Activated CD8-positive, alpha-beta memory T cell treated with anti-CD3 and anti-CD28 coated beads, Interleukin-2, amount 10 ng/mL, durations not matched to agents 7 days and 5 days (primary cell): Measurements from ENCODE around the gene TANC1. TPM values are rescaled to one million over a fixed set of nuclear protein-coding genes. Genes with fewer than 3 reads are reported as not detected.
"Not testable (repeated sequence)": the region's sequence is repeated elsewhere in the genome, so short reads cannot be mapped to it uniquely, and the experiment has no call there.

Experiments used
- ATAC-seq: fragments of 150-1000 bp; cut with Tn5 transposase; one replicate; pipeline ENCODE4 v1.10.0; 2021; ENCODE audit warnings: moderate library complexity
- CTCF ChIA-PET: fragments of 350-600 bp; sonication (Branson Sonifier 250); formaldehyde crosslinking; loops from one replicate; lab custom pipeline; 2021; ENCODE audit warnings: antibody characterized with exemption; lab: Charles Lee
- DNase-seq: peaks from one replicate; pipeline ENCODE4 v3.0.0-alpha.2; 2020
- H3K27ac Mint-ChIP-seq: one replicate; pipeline ENCODE4 v1.8.0; 2021; ENCODE audit warnings: mild to moderate bottlenecking, mixed read lengths
- H3K27me3 Mint-ChIP-seq: one replicate; pipeline ENCODE4 v1.8.0; 2021; ENCODE audit warnings: mixed read lengths
- H3K36me3 Mint-ChIP-seq: one replicate; pipeline ENCODE4 v1.8.0; 2021; ENCODE audit warnings: mild to moderate bottlenecking, mixed read lengths
- H3K4me1 Mint-ChIP-seq: one replicate; pipeline ENCODE4 v1.8.0; 2021; ENCODE audit warnings: mixed read lengths
- H3K4me3 Mint-ChIP-seq: one replicate; pipeline ENCODE4 v1.8.0; 2021; ENCODE audit warnings: mild to moderate bottlenecking, moderate library complexity, mixed read lengths
- H3K9me3 Mint-ChIP-seq: one replicate; pipeline ENCODE4 v1.8.0; 2022; ENCODE audit warnings: low read depth, mixed read lengths
- total RNA-seq, 2 experiments: library from RNA; stranded (reverse); gene quantifications; one replicate each; pipeline ENCODE4 v1.2.3, GENCODE V29; 2021

TANC1 gene
- total RNA-seq, 2 experiments from 2014 or later: 0.16 to 0.20 TPM

DNA sequence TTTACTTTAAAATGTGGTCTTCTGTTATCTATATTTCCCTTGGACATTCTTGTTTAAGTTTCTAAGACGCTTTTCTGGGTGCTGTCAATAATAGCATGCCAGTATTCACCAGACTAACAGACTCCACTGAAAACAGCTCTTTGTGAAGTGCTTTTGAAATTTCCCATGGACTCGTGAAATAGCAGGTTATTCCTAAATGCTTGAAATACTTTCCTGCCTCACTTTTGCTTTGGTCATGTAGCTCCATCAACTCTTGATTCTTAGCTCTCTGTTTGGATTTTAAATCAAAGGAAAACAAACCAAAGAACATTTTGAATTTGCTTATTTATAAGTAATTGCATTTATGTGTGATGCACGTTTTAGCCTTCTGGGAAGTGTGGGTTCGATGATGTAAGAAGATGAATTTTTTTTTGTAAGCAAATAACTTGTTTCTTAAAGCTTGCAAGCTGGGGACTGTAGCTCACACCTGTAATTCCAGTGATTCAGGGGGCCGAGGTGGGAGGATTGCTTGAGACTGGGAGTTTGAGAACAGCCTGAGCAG, 170.3 kb downstream of the TANC1 start:
- no peak overlapping the region for H3K4me3 Mint-ChIP-seq
- ATAC-seq (no peak), DNase-seq (no peak)
- no peaks in the 10 kb centered on the region for H3K36me3 Mint-ChIP-seq
- H3K4me1 Mint-ChIP-seq: no peaks in the 10 kb centered on the region
- CTCF ChIA-PET: interaction anchor here (1.2 to 1.8 kb wide), 3 partner anchors 12 to 20 kb away, joined by 3 to 4 read pairs (median 3); no protein-coding TSS in a partner anchor
- peaks cover 13% of the 10 kb centered on the region for H3K27me3 Mint-ChIP-seq
- H3K27ac Mint-ChIP-seq: no peak overlapping the region
- H3K9me3 Mint-ChIP-seq: no peaks in the 10 kb centered on the region

DNA sequence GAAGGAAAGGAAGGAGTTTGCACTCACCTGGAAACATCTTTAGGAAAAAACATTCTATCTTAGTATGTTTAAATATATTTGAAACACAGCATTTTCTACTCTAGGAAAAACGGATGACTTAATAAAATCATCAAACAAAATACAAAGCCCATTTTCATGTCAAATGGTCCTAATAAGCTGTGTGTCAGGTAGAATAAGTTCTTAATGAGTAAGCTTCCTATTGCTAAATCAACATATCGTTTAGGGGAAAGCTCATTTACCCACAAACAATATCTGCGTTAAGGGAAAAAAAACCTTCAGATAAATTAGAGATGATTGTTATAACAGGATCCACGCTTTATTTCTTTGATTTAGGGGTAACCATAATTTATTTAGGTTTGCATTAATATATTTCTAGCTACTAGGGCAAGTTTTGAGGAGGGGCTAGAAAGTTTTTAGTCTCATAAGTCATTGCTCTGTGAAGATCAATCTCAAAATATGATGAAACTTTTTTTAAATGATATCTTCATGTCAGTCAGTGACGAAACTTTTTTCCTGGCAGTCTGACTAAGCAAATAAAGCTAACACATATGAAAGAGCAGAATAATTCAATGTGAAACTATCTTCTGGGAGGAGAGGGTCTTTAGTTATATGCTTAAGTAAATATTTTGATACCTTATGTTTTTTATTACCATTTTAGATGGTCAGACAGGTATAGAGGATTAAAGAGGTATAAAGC, 170.9 kb downstream of the TANC1 start:
- Mint-ChIP-seq H3K27me3 (peaks cover 17% of the 10 kb centered on the region), H3K9me3 (no peaks in the 10 kb centered on the region), H3K4me1 (no peaks in the 10 kb centered on the region), H3K36me3 (no peaks in the 10 kb centered on the region), H3K27ac (no peak overlapping the region), H3K4me3 (no peak overlapping the region)
- CTCF ChIA-PET: interaction anchor here (1.2 to 1.8 kb wide), 3 partner anchors 11 to 21 kb away, joined by 3 to 4 read pairs (median 3); no protein-coding TSS in a partner anchor
- ATAC-seq: no peak
- no peak for DNase-seq

- Mint-ChIP-seq H3K36me3 (no peaks in the 10 kb centered on the region), H3K4me3 (no peak overlapping the region), H3K27ac (no peak overlapping the region), H3K9me3 (no peaks in the 10 kb centered on the region), H3K4me1 (peaks cover 5% of the 10 kb centered on the region), H3K27me3 (peaks cover 17% of the 10 kb centered on the region)
- ATAC-seq (no peak), DNase-seq (no peak)
- CTCF ChIA-PET: interaction anchor here (0.5 to 1.8 kb wide), 5 partner anchors 11 to 45 kb away, joined by 3 to 5 read pairs (median 3); no protein-coding TSS in a partner anchor
These were observed 171.8 kb downstream of the TANC1 start for GRCh38 chr2:159140070-159140769.

DNA sequence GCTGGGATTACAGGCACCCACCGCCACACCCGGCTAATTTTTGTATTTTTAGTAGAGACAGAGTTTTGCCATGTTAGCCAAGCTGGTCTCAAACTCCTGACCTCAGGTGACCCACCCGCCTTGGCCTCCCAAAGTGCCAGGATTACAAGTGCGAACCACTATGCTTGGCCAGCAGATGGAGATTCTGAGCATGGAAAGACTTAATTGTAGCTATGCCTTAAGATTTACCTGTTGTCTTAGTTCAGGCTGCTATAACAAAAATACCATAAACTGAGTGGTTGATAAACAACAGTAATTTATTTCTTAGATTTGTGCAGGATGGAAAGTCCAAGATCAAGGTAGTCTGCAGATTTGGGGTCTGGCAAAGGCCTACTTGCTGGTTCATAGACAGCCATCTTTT, 172.4 kb downstream of the TANC1 start:
- CTCF ChIA-PET: interaction anchor here (0.5 to 1.8 kb wide), 5 partner anchors 11 to 44 kb away, joined by 3 to 5 read pairs (median 3); no protein-coding TSS in a partner anchor
- H3K27ac Mint-ChIP-seq, H3K4me3 Mint-ChIP-seq, DNase-seq, H3K36me3 Mint-ChIP-seq, H3K4me1 Mint-ChIP-seq, H3K9me3 Mint-ChIP-seq, ATAC-seq: not testable (repeated sequence)
- peaks cover 17% of the 10 kb centered on the region for H3K27me3 Mint-ChIP-seq

DNA sequence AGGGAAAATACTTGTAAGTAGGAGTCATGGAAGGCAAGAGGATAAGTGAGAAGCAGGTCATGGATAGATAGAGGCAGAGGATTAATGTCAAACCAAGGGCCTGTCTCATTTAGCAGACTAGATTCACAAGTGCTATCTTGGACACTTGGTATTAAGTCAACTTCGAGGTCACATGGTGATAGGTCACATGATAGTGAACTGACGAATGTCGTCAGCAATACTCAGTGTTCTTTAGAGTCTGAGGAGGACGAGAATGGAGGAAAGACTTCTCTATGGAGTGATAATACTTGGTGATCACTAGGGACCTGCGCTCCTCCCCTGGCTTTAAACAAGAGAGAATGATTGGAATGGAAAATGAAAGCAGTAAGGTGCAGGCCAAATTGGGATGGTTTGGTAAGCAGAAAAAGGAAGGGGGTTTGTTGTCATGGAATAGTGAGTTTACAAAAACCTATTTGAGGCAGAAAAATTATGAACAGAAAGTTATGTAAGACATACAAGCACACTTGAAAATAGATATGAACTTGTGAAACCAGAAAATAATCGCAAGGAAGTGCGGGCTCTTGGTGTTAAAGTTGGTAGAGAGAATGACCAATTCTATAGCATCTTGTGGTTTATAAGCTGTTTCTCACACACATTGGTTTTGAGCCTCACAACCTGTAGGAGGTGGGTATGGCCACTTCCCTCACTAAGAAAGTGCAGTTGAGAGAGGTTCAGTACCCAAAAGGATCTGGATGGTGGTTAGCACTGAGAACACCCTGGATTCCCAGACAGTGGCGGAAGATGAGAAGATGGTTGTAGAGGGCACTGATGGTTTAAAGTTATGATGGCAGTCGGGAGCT, 176.6 kb downstream of the TANC1 start:
- H3K9me3 Mint-ChIP-seq: no peaks in the 10 kb centered on the region
- peaks cover 29% of the 10 kb centered on the region for H3K27me3 Mint-ChIP-seq
- ATAC-seq (no peak), DNase-seq (no peak)
- no peak overlapping the region for H3K4me3 Mint-ChIP-seq
- CTCF ChIA-PET: no interaction called here
- no peak overlapping the region for H3K27ac Mint-ChIP-seq
- peaks cover 9% of the 10 kb centered on the region for H3K4me1 Mint-ChIP-seq
- H3K36me3 Mint-ChIP-seq: no peaks in the 10 kb centered on the region

GRCh38 chr2:159145745-159146354, 177.4 kb downstream of the TANC1 start:
- Mint-ChIP-seq H3K4me1 (peaks cover 9% of the 10 kb centered on the region), H3K36me3 (no peaks in the 10 kb centered on the region), H3K4me3 (no peak overlapping the region), H3K27ac (no peak overlapping the region), H3K27me3 (peaks cover 29% of the 10 kb centered on the region), H3K9me3 (no peaks in the 10 kb centered on the region)
- CTCF ChIA-PET: no interaction called here
- ATAC-seq (no peak), DNase-seq (no peak)

DNA sequence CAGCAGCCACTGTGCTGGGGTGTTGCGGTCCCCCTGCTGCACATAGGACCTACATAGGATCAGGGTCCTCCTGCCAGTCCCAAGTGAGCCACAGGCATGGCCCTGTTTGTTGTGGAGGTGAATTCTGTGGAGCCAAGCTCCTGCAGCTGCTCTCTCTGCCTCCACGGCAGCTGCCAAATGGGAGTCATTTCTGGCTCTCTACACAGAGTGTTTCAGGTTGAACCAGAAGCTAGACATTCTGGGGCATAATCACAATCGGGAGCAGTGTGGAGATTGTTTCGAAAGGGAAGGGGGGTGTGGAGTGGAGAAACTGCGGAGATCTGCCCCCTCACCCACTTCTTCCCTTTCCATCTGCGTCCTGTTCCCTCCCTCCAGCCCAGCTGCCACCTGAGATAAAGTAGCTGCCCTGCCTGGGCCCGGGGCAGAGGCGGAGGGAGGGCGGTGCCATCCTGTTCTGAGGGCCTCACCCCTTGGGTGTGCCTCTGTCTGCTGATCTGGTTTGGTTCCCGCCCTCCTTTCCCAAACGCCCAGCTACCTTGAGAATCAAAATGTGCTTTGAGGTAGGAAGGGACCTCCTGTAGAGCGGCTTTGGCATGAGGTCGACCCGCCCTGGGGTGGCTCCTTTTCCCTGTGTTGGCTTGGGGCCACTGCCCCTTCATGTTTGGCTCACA, 178.7 kb downstream of the TANC1 start:
- peaks cover 27% of the 10 kb centered on the region for H3K27me3 Mint-ChIP-seq
- no peaks in the 10 kb centered on the region for H3K36me3 Mint-ChIP-seq
- peaks cover 9% of the 10 kb centered on the region for H3K4me1 Mint-ChIP-seq
- CTCF ChIA-PET: interaction anchor here (1.0 to 1.5 kb wide), 2 partner anchors 45 to 564 kb away, joined by 3 read pairs; no protein-coding TSS in a partner anchor
- no peak for DNase-seq
- no peak for ATAC-seq
- no peak overlapping the region for H3K4me3 Mint-ChIP-seq
- H3K9me3 Mint-ChIP-seq: no peaks in the 10 kb centered on the region
- H3K27ac Mint-ChIP-seq: no peak overlapping the region

GRCh38 chr2:159147690-159148089, 179.2 kb downstream of the TANC1 start:
- peaks cover 9% of the 10 kb centered on the region for H3K4me1 Mint-ChIP-seq
- H3K27ac Mint-ChIP-seq: no peak overlapping the region
- no peak overlapping the region for H3K4me3 Mint-ChIP-seq
- ATAC-seq: no peak
- CTCF ChIA-PET: interaction anchor here (1.0 to 1.5 kb wide), 3 partner anchors 29 to 564 kb away, joined by 3 to 4 read pairs (median 3); no protein-coding TSS in a partner anchor
- DNase-seq: no peak
- H3K27me3 Mint-ChIP-seq: peaks cover 27% of the 10 kb centered on the region
- H3K36me3 Mint-ChIP-seq: no peaks in the 10 kb centered on the region
- H3K9me3 Mint-ChIP-seq: no peaks in the 10 kb centered on the region

- Mint-ChIP-seq H3K4me3 (no peak overlapping the region), H3K36me3 (no peaks in the 10 kb centered on the region), H3K4me1 (peaks cover 9% of the 10 kb centered on the region), H3K27ac (no peak overlapping the region), H3K27me3 (peaks cover 29% of the 10 kb centered on the region), H3K9me3 (no peaks in the 10 kb centered on the region)
- ATAC-seq: no peak
- DNase-seq: no peak
- CTCF ChIA-PET: interaction anchor here (1.3 kb wide), 1 partner anchor 30 kb away, joined by 4 read pairs; no protein-coding TSS in a partner anchor
These were observed 180.5 kb downstream of the TANC1 start for GRCh38 chr2:159148901-159149300.

DNA sequence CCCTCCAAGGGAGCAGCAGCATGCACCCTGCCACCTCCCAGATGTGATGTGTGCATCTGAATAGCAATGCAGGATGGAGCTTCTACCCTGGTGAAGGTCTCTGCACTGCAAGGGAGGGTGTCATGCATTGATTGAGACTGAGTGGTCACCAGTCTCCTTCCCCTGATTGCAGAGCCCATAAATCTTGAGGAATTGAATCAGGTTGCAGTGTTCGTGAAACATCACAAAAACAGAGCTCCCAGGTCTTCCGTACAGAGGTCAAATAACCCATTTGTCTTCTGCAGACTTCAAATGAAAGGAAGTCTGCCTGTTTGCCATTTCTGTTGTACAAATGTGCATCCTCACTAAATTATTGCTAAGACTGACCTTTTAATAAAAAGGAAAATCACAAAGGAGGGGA, 181.3 kb downstream of the TANC1 start:
- no peak for DNase-seq
- Mint-ChIP-seq H3K4me1 (peaks cover 9% of the 10 kb centered on the region), H3K27ac (no peak overlapping the region), H3K27me3 (peaks cover 27% of the 10 kb centered on the region), H3K4me3 (no peak overlapping the region), H3K36me3 (no peaks in the 10 kb centered on the region), H3K9me3 (no peaks in the 10 kb centered on the region)
- ATAC-seq: no peak
- CTCF ChIA-PET: no interaction called here

- H3K27me3 Mint-ChIP-seq: peaks cover 27% of the 10 kb centered on the region
- no peak overlapping the region for H3K27ac Mint-ChIP-seq
- H3K36me3 Mint-ChIP-seq: no peaks in the 10 kb centered on the region
- H3K4me1 Mint-ChIP-seq: peaks cover 3% of the 10 kb centered on the region
- ATAC-seq (no peak), DNase-seq (no peak)
- CTCF ChIA-PET: interaction anchor here (0.7 to 0.8 kb wide), 2 partner anchors 11 to 32 kb away, joined by 3 read pairs; no protein-coding TSS in a partner anchor
- no peak overlapping the region for H3K4me3 Mint-ChIP-seq
- H3K9me3 Mint-ChIP-seq: no peaks in the 10 kb centered on the region
These were observed 181.9 kb downstream of the TANC1 start for GRCh38 chr2:159150280-159150746.
